Endothelial cell of umbilical vein (primary cell): Measurements from ENCODE around the gene ECEL1. TPM values are rescaled to one million over a fixed set of nuclear protein-coding genes. Genes with fewer than 3 reads are reported as not detected.

Experiments used
- BruUV-seq: library from RNA; stranded (reverse); fragments of 400-500 nt; replicated peaks from 2 replicates; lab custom pipeline; 2021; lab: Mats Ljungman, UMichigan
- CTCF ChIA-PET: fragments of 300-600, 350-600 bp; sonication (Branson Sonifier 250); formaldehyde crosslinking; loops from one replicate; lab custom pipeline; 2021; ENCODE audit warnings: antibody characterized with exemption, inconsistent platforms; lab: Charles Lee
- POLR2A ChIA-PET: fragments of 300-600, 350-600 bp; sonication (Branson Sonifier 250); formaldehyde crosslinking; loops from one replicate; lab custom pipeline; 2021; ENCODE audit warnings: antibody characterized with exemption, inconsistent platforms; lab: Charles Lee
- DNase-seq: peaks from one replicate; pipeline ENCODE4 v3.0.0-alpha.2; 2011; ENCODE audit warnings: low read depth, low spot score
- FAIRE-seq: peaks from 2 replicates; lab custom pipeline; 2011; peaks lifted over from hg19 to GRCh38; lab: Jason Lieb, UNC
- H2AFZ ChIP-seq: 2 replicates; pipeline ENCODE4 v1.6.0; 2012; ENCODE audit warnings: low read depth, low read length, control low read depth, inconsistent platforms
- H3K27ac ChIP-seq: 2 replicates; pipeline ENCODE4 v1.5.1; 2011; ENCODE audit warnings: low read depth, mild to moderate bottlenecking, control low read depth, low read length, moderate library complexity; ENCODE audit not compliant: insufficient read depth
- H3K27me3 ChIP-seq, 2 experiments: 2 replicates each; pipeline versions ENCODE4 v1.6.0 to v1.6.1; 2011; ENCODE audit warnings: low read length in 2 of 2, mixed read lengths in 1 of 2; ENCODE audit not compliant: control insufficient read depth in 2 of 2, insufficient read depth in 2 of 2
- H3K36me3 ChIP-seq, 2 experiments: 2 replicates in 1 of 2; 3 replicates in 1 of 2; pipeline ENCODE4 v1.5.1; 2011; ENCODE audit warnings: low read length in 2 of 2, mild to moderate bottlenecking in 1 of 2, moderate library complexity in 1 of 2; ENCODE audit not compliant: control insufficient read depth in 2 of 2, insufficient read depth in 2 of 2; ENCODE audit errors: extremely low read depth in 1 of 2
- H3K4me1 ChIP-seq: 3 replicates; pipeline ENCODE4 v1.5.1; 2011; ENCODE audit warnings: mild to moderate bottlenecking, low read length; ENCODE audit not compliant: control insufficient read depth, insufficient read depth; ENCODE audit errors: extremely low read depth
- H3K4me2 ChIP-seq: 2 replicates; pipeline ENCODE4 v1.6.1; 2011; ENCODE audit warnings: low read length, control low read depth, mixed read lengths; ENCODE audit not compliant: insufficient read depth
- H3K4me3 ChIP-seq, 3 experiments: fragments of 200-600 bp in 1 of 3; sonication (generic), shearing (Covaris generic) in 1 of 3; replicated peaks in 1 of 3; 2 replicates each; pipeline ENCODE4 v1.5.1; 2011 to 2016; ENCODE audit warnings: control low read depth in 3 of 3, low read length in 3 of 3, mild to moderate bottlenecking in 2 of 3, inconsistent platforms in 1 of 3, low read depth in 1 of 3, moderate library complexity in 1 of 3; ENCODE audit not compliant: insufficient read depth in 1 of 3
- H3K79me2 ChIP-seq: 2 replicates; pipeline ENCODE4 v1.6.0; 2012; ENCODE audit warnings: low read length, inconsistent platforms; ENCODE audit not compliant: control insufficient read depth, insufficient read depth
- H3K9ac ChIP-seq: replicated peaks from 2 replicates; pipeline ENCODE3; 2011; ENCODE audit warnings: low read length, control low read depth; ENCODE audit not compliant: insufficient read depth; ENCODE audit errors: extremely low read depth
- H3K9me1 ChIP-seq: replicated peaks from 3 replicates; pipeline ENCODE4 v1.6.0; 2011; ENCODE audit warnings: mild to moderate bottlenecking, low read length; ENCODE audit not compliant: control insufficient read depth, insufficient read depth; ENCODE audit errors: extremely low read depth
- H3K9me3 ChIP-seq: replicated peaks from 2 replicates; pipeline ENCODE4 v1.5.1; 2012; ENCODE audit warnings: low read length, inconsistent platforms; ENCODE audit not compliant: control insufficient read depth, insufficient read depth
- H4K20me1 ChIP-seq: replicated peaks from 2 replicates; pipeline ENCODE3; 2011; ENCODE audit warnings: mild to moderate bottlenecking, low read length; ENCODE audit not compliant: control insufficient read depth, insufficient read depth; ENCODE audit errors: extremely low read depth
- EZH2 ChIP-seq: IDR thresholded peaks from 2 replicates; pipeline ENCODE4 v1.6.1; 2012; ENCODE audit warnings: borderline replicate concordance, low read depth, mild to moderate bottlenecking, moderate library complexity, low read length, inconsistent platforms; ENCODE audit not compliant: severe bottlenecking
- FOS ChIP-seq: IDR thresholded peaks from 2 replicates; pipeline ENCODE4 v1.6.1; 2011; ENCODE audit warnings: mild to moderate bottlenecking, low read length, moderate library complexity, borderline replicate concordance; ENCODE audit not compliant: insufficient read depth
- GATA2 ChIP-seq: IDR thresholded peaks from 2 replicates; pipeline ENCODE4 v1.7.0; 2011; ENCODE audit warnings: low read depth, mild to moderate bottlenecking, moderate library complexity, mixed read lengths, low read length; ENCODE audit not compliant: insufficient read length, insufficient read depth
- JUN ChIP-seq: IDR thresholded peaks from 2 replicates; pipeline ENCODE4 v1.6.1; 2011; ENCODE audit warnings: borderline replicate concordance, low read depth; ENCODE audit not compliant: insufficient read length, insufficient read depth
- MYC ChIP-seq: IDR thresholded peaks from one replicate; pipeline ENCODE4 v1.6.1; 2011; ENCODE audit warnings: mild to moderate bottlenecking, low read depth, low read length
- POLR2A ChIP-seq: IDR thresholded peaks from 2 replicates; pipeline ENCODE4 v1.6.1; 2012; ENCODE audit warnings: low read depth, mild to moderate bottlenecking, control low read depth, low read length
- POLR2AphosphoS5 ChIP-seq: IDR thresholded peaks from 2 replicates; pipeline ENCODE4 v1.6.1; 2012; ENCODE audit warnings: low read depth, mild to moderate bottlenecking, control low read depth, low read length, moderate library complexity; ENCODE audit not compliant: insufficient read depth
- dilution Hi-C: fragments of 300-500 bp; cut with MboI; formaldehyde crosslinking; loops from one replicate; pipeline ENCODE4 v1.15.0; 2019; ENCODE audit warnings: low sequenced_read_pairs; ENCODE audit not compliant: extremely low pct_ligation_motif_present
- intact Hi-C: fragments of 100-400 bp; cut with micrococcal nuclease; formaldehyde crosslinking; loops from one replicate; pipeline ENCODE4 v1.10.0; 2022
- polyA plus RNA-seq, 4 experiments: library from polyadenylated mRNA; depleted of rRNA in 3 of 4; stranded (reverse) in 3 of 4; unstranded in 1 of 4; fragments of >200 nt; gene quantifications; 2 replicates each; pipeline versions ENCODE4 v1.2.1 to v1.2.3, GENCODE V29; 2011 to 2012; ENCODE audit warnings: missing spikeins in 1 of 4
- total RNA-seq: library from RNA; stranded (reverse); gene quantifications from 2 replicates; pipeline ENCODE4 v1.2.3, GENCODE V29; 2021
- TF ChIP-seq, protein P1 (sequence below), 2 donors: IDR thresholded peaks; 1 replicate in 1 of 2; 2 replicates in 1 of 2; pipeline ENCODE4 v1.5.1; 2011; ENCODE audit warnings: low read length in 2 of 2, mild to moderate bottlenecking in 2 of 2, moderate library complexity in 2 of 2, control low read depth in 1 of 2, inconsistent platforms in 1 of 2, low read depth in 1 of 2; ENCODE audit not compliant: insufficient read depth in 1 of 2; ENCODE audit errors: extremely low read depth in 1 of 2
- TF ChIP-seq, protein P2 (sequence below): IDR thresholded peaks from 2 replicates; pipeline ENCODE4 v1.6.1; 2011; ENCODE audit not compliant: insufficient read depth, insufficient read length

ECEL1 gene
- total and polyA plus RNA-seq, 2 donors (not counting 3 experiments of a cell fraction or from before 2014, with no cell fraction given) = not detected

DNA sequence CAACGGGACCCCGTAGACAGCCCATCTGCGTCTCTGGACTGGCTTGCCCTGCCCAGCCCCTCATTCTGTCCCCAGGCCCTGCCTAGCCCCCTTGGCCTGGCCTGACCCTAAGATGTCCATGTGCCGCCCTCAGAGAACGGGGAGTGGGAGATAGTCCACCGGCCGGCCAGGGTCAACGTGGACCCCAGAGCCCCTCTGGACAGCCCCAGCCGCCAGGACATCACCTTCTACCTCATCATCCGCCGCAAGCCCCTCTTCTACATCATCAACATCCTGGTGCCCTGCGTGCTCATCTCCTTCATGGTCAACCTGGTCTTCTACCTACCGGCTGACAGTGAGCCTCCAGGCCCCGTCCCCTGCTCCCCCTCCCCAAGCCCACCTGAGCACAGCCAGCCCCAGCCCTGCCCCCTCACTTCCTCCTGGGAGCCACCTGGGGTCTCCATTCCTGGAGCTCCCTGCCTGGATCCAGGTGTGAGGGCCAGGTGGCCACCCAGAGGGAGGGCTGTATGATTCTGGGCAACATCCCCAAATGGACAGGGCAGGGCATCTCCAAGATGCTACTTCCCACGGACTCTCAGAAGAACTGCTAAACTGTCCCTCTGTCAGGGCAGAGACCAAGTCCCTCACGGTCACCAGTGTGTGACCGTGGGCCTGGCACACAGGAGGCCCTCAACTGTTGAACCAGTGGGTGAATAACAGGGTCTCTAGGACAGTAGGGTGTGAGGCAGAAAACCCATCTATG is 42.3 kb upstream of the ECEL1 start:
- DNase-seq (no peak), FAIRE-seq (no peak)
- dilution Hi-C loops (no loop called here), intact Hi-C loops (no loop called here)
- BruUV-seq = no TSS peak
- CTCF ChIA-PET = interaction anchor here (1.8 kb wide), 1 partner anchor 20 kb away, joined by 3 read pairs; the partner anchor contains the start of genes EIF4E2 and TIGD1
- Histone ChIP-seq H2AFZ (no peak overlapping the region), H4K20me1 (no peaks in the 10 kb centered on the region), H3K4me2 (no peak overlapping the region), H3K36me3 (no peaks in the 10 kb centered on the region), H3K27me3 (peaks cover 0 to 2% of the 10 kb centered on the region in 2 experiments), H3K4me3 (no peak overlapping the region), H3K79me2 (no peaks in the 10 kb centered on the region), H3K4me1 (no peaks in the 10 kb centered on the region), H3K27ac (no peak overlapping the region), H3K9ac (no peak overlapping the region), H3K9me1 (no peaks in the 10 kb centered on the region), H3K9me3 (no peaks in the 10 kb centered on the region)
- TF ChIP-seq GATA2 (no peak), EZH2 (no peak), MYC (no peak), POLR2AphosphoS5 (no peak), JUN (no peak), FOS (no peak), POLR2A (no peak)
- TF ChIP-seq, protein P1, sequence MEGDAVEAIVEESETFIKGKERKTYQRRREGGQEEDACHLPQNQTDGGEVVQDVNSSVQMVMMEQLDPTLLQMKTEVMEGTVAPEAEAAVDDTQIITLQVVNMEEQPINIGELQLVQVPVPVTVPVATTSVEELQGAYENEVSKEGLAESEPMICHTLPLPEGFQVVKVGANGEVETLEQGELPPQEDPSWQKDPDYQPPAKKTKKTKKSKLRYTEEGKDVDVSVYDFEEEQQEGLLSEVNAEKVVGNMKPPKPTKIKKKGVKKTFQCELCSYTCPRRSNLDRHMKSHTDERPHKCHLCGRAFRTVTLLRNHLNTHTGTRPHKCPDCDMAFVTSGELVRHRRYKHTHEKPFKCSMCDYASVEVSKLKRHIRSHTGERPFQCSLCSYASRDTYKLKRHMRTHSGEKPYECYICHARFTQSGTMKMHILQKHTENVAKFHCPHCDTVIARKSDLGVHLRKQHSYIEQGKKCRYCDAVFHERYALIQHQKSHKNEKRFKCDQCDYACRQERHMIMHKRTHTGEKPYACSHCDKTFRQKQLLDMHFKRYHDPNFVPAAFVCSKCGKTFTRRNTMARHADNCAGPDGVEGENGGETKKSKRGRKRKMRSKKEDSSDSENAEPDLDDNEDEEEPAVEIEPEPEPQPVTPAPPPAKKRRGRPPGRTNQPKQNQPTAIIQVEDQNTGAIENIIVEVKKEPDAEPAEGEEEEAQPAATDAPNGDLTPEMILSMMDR (IDR thresholded peaks at IDR 0.05; ENCODE audit: extremely low read depth in 1 of 2, insufficient read depth in 1 of 2, low read depth in 1 of 2, low read length in 2 of 2) = no peak
- TF ChIP-seq, protein P2, sequence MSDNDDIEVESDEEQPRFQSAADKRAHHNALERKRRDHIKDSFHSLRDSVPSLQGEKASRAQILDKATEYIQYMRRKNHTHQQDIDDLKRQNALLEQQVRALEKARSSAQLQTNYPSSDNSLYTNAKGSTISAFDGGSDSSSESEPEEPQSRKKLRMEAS = no peak
- POLR2A ChIA-PET = no interaction called here
